HuH-7 (cell line): ENCODE results near the gene CXXC5.

Source experiments
- DNase-seq: peaks from one replicate; pipeline ENCODE4 v3.0.0; 2011; ENCODE audit warnings: low spot score

CXXC5 gene

DNA sequence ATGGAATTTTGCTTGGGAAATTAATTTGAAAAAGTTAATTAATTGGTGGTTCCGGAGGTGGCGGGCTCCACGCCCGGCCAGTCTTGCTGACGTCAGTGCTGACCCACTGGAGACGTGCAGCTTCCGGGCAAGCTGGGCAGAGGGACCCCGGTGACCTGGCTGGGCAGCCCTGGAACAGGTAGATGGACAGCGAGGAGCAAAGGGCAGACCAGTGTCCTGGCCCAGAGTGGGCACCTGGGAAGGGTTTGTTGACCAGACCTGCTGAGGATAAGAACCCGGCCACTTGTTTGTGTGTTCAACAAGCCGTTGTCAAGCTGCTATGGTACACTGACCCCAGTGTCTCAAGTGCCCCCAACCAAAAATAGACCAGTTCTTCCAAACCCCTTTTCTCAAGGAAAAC lies 17.5 kb downstream of the CXXC5 start:
- no peak for DNase-seq

DNA sequence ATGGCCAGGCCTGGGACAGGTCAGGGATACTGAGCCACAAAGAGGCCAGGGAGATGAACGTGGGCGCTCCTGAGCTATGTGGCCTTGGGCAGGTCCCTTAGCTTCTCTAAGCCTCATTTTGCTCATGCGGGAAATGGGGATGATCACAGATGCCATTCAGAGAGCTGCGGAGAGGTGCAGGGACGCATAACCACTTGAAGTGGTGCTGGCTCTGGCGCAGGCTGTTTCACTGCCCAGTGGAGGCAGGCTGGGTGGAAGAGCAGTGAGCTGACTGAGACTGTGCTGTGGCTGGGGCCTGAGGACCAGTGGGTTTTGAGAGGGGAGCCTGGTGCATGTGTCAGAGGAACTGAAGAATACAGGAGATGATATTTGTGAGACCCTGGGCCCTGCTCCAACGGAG lies 18.4 kb downstream of the CXXC5 start:
- no peak for DNase-seq

DNA sequence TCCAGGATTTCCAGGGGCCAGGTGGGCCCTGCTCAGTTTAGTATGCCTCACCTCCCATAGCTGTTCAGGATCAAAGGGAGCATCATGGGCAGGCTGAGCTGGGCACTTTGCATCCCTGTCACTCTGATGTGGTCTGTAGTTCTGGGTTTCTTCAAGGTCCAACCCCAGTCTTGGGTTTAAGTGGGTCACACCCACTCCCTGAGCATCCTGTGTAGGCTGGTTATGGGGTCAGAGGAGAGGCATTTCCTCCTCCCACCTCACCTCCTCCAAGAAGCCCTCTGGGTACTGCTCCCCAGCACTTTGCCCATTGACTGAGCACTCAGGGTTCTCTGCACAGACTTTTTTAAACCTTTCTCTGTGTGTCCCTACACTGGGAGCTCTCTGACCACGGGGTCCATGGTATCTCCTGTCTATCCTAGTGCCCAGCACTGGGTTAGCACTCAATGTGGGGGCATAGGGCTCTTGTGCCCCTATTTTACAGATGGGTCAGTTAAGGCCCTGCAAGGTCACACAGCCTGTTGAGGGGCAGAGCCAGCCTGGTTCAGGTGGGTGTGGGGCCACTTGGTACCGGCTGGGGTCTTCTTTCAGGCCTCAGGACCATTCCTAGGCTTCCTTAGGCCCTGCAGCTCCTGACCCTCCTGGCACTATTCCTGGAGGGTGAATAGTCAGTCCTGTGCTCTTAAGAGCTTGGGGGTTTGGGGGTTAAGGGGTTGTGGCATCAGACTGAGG lies 19.0 kb downstream of the CXXC5 start:
- no peak for DNase-seq

DNA sequence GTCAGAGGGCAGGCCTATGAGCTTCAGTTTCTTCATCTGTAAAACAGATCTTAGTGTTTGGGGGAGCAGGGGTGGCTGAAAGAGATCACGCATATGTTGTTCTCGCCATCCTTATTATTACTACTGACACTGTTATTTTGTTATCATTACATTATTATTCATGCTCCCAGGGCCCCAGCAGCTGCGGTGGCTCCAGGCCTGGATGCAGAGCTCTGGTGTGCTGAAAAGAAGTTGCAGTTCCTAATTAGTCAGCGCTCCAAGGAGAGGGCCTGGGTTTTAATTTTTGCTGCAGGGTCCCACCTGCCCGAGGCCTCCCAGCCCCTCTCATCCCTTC lies 19.5 kb downstream of the CXXC5 start:
- DNase-seq, result no peak

DNA sequence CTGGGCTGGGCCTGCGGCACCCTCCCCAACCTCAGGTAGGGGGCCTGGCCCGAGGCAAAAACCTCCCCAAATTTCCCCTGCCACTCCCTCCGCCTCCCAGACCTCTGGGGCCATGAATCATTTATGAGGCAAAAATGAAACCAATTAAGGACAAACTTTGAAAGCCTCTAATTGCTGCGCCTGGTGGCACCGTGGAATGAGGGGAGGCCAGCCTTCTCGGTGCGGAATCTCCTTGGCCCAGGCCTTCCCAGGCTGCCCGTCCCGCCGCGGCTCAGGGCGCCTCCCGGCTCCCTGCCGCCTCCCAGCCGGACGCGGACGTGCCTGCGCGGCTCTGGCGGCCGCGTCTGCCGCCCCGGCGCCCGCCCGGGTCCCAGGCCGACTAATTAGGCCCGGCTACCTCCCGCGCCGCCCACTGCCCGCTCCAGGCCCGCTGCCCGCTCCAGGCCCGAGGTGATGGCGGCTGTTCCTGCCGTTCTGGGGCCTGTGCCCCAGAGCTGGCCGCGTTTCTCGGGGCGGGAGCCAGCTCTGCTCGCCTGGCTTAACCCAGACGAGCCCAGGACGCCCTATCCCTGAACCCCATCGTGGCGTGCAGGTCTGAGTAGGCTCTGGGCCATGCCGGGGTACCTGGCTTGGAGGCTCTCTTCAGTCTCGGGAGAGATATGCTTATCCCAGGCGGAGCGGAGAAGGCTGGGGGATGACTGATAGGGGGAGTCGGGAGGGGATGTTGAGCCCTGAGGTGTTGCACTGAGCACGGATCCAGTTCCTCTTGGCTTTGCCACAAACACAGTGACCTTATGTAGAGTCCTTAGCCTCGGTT lies 20.1 kb downstream of the CXXC5 start:
- DNase-seq, result no peak

DNA sequence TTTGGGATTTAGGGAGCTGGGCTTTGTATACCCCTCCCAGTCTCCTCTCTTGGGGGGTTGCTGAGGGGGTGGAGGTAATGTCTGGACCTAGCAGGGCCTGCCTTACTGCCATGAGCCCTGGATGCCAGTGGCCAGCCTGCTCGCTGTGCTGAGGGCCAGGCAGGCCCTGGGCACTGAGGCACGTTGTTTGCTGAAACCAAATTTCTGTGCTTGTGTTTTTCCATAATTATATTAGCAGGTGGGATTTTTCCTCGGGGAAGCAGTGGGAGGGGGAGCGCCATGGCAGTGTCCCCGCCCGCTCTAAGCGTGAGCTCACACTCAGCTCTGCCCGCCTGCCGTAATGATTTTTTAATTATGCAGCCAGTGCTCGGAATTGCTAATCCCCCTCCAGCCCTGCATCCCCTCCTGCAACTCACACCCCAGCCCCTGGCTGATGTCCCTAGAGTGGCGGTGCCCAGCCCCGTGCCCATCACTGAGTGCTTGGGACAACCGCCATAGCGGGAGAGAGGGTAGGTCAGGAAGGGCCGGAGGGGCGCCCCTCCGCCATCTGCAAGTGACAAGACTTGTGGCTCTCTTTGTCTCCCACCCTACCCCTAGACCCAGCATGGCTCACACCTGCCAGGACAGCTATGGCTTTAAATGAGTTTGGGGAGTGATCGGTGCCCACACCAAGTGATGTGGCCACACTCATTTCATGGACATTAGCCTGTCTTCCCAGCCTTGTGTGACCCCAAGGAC lies 20.9 kb downstream of the CXXC5 start:
- no peak for DNase-seq

DNA sequence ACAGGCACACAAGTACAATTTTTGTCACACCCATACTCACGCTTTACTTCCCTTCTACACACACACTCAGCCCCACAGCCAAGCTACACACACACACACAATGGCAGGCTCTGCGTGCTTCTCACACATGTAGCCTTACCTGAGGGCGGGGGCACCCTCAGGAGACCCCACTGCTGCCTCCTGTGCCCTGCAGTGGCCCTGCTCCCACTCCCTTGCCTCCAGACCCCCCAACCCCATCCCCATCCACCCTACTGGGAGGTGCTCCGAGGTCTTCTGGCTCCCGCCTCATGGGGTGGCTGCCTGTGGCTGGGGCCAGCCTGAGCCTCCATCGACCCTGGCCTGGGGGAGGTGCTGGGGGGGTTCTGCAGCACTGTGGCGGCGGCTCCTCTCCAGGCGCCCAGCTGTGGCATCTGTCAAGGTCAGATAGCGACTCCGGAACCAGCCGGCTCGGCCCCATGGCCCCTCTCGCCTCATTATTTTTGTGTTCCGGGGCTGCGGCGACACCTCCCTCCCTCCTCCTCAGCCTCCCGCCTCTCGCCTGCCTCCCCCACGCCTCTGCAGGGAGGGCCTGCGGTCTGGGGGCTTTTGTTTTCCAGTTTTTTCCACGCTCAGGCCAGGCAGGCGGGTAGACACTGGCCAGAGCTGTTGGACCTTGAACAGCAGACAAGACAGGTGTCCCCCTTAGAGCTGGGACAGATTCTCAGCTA lies 21.7 kb downstream of the CXXC5 start:
- DNase-seq, result no peak

DNA sequence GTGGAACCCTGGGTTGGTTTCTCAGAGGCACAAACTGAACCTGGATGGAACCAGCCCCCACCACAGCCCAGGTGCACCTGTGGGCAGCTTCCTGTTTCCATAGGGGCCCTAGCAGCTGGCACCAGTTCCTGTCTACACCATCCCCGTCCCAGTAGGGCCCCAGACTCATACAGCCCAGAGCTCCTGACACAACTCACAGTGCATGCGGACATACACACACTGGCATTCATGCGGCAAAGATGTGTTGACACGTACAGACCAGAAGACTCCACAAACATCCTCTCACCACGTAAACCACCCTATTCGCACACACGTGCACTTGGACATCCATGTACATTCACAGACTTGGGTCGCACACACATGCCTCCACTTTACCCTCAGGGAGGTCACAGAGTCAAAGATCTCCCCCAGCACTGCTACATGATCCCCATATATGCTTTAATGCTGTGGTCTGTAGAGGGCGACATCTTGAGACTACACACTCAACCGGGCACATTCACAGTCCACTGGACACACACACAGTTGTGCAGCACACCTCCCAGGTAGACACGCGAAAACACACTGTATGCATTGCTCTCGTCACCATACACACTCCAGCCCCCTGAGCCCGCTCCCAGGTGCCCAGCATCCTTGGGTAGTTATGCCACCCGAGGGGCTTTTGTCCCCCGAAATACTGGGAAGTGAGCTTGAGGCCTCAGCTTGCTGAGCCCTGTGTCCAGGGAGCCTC lies 22.4 kb downstream of the CXXC5 start:
- peak; percentile 85 for DNase-seq

DNA sequence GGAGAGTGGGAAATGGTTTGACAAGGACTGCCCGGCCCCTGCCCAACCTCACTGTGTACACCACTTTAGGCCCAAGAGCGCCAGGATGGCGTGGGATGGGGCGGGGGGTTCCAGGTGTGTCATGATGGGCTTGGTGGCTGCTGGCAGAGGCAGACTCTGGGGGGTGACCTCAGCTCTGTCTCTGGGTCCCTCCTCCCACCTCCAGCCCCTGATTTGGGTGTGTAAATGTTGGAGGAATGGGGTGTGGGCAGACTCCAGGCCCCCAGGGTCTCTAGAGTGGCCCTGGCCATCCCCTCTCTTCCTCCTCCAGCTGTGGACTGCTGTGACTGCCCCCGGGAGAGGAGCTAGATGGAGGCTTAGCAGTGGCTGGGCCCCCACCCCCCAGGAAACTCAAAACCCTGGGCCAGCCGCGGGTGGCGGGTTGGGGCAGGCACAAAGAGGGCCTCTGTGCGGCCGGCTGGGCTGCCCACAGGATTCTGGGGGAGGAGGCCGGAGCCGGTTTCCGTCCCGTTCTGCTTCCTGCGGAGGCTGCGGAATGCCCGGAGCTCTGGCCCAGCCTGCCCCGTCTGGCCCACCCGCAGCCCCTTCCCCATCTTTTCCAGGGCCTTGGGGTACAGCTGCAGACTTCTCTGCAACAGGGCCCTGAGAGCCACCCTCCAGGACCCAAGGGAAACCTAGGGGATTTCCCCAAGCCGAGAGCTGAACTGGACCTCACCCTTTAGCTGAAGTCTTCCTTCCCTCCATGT lies 23.1 kb downstream of the CXXC5 start:
- DNase-seq, result no peak

DNA sequence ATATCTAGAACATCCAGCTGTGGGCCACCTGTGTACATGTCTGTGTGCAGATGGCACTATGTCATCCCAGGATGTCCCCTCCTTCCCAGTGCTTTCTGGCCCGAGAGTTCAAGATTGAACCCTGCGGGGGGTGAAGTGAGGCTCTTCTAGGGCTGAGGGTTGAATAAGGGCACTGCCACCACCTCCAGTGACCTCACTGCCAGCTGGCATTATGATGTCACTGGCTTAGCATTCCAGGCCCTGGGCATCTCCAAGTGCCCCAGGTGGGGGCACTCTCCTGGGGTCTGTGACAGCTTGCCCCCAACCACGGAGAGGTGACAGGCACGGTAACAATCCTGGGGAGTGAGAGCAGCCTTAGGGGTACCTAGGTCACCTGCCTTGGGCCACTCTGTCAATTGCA lies 27.1 kb downstream of the CXXC5 start:
- DNase-seq, result no peak

DNA sequence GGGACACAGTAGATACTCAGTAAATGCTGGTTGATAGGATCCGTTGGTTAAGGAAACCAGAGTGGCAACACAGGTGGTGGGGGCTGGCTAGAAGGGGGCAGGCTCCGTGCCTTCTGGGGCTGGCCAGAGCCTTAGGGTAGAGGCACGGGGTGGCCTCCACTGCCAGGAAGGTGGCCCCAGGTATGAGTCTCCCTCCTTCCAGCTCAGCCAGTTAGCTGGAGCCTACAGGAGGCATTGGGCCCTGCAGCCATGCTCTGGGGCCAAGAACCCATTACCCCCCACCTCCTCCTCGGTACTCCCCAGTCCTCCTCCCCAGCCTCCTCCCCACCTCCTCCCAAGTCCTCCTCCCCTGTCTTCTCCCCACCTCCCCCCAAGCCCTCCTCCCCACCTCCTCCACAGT lies 27.7 kb downstream of the CXXC5 start:
- no peak for DNase-seq

DNA sequence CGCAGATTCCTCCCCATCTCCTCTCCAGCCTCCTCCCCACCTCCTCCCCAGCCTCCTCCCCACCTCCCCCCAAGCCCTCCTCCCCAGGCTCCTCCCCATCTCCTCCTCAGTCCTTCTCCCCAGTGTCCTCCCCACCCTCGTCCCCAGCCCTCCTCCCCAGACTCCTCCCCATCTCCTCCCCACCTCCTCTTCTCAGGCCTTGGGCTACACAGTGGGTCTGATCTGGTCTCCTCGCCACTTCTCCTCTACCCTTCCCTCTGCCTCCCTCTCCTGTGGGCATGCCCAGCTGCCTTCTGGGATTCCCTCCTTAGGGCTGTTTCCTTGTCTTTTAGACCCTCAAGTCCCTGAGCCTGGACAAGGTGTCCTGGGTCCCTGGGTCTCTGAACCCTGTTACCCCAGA lies 28.3 kb downstream of the CXXC5 start:
- no peak for DNase-seq

DNA sequence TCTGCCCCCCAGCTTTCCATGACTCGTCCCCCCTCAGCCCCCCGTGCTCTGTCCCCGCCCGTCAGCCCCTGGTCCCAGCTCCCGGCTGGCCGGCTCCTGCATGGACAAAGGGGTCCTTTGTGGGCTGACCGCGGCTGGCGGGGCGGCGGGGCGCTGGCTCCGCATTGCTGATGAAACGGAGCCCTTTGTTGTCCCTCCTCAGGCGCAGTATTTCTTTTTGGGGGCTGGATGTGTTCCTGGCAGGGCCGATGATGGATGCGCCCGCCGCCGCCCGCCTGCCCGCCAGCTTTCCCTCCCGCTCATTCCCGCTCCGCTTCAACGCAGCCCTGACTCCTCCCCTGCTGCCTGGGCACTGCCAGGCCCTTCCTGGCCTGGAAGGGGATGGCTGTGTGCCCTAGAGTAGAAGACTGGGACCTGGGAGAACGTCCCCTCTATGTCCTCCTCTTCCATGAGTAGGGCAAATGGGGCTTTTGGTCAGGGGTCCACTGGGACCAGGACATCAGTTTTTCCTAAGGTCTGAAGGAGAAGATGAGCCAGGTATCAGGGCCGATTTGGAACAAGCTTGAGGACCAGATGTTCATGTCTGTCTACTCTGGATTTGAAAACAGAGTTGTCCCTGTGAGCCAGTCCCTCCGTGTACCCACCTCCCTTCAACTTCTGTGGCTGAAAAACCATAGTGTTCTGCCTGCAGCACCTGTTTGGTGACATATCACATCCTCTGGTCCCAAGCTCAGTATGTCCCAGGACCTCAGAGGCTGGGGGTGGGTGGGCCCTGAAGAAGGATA lies 29.0 kb downstream of the CXXC5 start:
- no peak for DNase-seq

DNA sequence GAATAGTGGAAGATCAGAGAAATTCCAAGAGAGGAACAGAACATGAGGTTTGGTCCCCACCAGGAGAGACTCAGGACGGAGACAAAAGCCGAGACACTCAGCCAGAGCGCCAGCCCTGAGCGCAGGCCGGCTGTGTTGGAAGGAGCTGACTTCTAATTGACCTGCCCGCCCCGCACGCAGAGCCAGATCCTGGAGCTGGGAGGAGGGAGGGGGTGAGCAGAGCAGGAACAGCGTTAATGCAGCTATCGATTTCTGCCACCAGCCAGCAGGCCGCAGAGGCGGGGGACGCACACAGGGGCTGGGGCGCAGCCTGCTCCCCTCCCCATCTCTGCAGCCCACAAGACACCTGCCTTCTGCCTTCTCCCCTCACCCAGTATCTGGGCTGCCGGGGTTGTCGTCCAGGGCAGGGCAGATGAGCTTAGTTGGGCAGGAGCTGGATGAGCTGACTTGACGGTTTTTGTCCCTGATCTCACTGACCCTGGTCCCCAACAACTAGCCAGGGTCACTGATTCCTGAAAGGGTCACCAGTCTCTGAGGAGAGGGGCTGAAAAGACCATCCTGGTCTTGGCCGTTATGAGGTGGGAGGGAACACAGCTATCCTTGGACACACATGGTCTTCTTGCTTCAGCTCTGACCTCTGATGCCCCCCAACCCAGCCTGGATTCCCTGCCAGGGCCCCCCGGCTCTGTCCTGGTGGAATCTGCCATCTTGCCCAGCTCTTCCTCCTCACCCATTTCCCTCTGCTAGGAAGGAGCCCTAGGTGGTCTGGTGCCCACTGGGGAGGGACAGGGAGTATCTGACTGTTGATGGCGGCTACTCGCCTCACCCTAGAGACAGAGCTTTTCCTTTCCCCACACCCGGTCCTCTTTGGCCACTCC lies 29.8 kb downstream of the CXXC5 start:
- no peak for DNase-seq

DNA sequence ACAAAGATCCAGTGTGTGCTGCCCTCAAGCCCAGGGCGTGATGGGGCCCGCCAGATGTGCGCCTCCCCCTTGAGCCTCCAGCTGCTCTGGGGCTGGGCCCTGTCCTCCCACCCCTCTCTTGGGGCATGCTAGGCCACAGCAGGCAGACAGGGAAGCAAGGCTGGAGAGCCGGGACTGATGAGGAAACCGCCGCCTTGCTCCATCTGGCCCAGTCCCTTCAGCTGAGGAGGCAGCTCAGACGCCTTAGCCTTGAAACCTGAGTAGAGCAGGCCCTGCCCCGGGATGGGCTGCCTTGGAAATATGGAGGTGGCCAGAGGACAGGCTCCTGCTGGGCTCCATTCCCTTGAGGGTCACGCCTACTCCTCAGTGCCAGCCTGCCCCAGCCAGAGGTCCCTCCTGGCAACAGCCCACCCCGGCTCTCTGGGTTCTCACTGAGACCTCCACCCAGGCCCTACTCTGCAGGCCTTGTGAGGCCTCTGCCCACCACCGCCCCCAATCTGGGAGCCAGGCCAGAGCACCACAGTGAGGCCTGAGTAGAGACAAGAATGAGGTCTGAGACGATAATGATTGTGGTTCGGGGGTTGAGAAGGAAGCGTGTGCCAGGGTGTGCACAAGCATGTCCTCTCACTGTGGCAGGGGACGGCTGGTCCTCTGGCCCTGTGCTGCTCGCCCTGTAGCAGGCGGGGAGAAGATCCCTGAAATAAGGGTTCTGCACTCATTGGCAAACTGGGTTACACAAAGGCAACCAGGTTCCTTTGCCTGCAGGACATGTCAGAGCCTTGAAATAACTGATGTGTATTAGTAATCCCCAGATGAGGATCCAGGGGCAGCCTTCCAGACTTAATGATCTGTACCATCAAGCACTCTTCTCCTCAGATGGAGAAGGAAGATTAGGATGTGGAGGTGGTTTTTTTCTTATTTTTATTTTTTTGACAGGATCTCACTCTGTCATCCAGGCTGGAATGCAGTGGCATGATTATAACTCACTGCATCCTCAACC lies 30.9 kb downstream of the CXXC5 start:
- no peak for DNase-seq

DNA sequence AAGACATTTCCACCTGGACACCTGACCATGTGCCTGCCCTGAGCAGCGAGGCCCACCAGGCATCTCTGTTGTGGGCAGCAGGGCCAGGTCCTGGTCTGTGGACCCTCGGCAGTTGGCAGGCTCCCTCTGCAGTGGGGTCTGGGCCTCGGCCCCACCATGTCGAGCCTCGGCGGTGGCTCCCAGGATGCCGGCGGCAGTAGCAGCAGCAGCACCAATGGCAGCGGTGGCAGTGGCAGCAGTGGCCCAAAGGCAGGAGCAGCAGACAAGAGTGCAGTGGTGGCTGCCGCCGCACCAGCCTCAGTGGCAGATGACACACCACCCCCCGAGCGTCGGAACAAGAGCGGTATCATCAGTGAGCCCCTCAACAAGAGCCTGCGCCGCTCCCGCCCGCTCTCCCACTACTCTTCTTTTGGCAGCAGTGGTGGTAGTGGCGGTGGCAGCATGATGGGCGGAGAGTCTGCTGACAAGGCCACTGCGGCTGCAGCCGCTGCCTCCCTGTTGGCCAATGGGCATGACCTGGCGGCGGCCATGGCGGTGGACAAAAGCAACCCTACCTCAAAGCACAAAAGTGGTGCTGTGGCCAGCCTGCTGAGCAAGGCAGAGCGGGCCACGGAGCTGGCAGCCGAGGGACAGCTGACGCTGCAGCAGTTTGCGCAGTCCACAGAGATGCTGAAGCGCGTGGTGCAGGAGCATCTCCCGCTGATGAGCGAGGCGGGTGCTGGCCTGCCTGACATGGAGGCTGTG lies 32.4 kb downstream of the CXXC5 start:
- DNase-seq, result no peak

DNA sequence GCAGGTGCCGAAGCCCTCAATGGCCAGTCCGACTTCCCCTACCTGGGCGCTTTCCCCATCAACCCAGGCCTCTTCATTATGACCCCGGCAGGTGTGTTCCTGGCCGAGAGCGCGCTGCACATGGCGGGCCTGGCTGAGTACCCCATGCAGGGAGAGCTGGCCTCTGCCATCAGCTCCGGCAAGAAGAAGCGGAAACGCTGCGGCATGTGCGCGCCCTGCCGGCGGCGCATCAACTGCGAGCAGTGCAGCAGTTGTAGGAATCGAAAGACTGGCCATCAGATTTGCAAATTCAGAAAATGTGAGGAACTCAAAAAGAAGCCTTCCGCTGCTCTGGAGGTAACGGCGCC lies 32.9 kb downstream of the CXXC5 start:
- no peak for DNase-seq
